Pancreas (tissue), 10 donors: ENCODE data around the gene GATA6. TPM values are rescaled to one million over a fixed set of nuclear protein-coding genes. Genes with fewer than 3 reads are reported as not detected.

Experiments
- ATAC-seq, 4 donors: fragments of 200-7000 bp; cut with Tn5 transposase; one replicate each; pipeline versions ENCODE4 v1.8.0 to v1.9.1; 2020; ENCODE audit warnings: mild to moderate bottlenecking in 4 of 4, moderate library complexity in 4 of 4
- DNase-seq, 6 donors: peaks; one replicate each; pipeline ENCODE4 v3.0.0-alpha.2; 2020
- FAIRE-seq: peaks from 2 replicates; lab custom pipeline; 2012; peaks lifted over from hg19 to GRCh38; lab: Jason Lieb, UNC
- H3K27ac ChIP-seq, 4 donors: fragments of 200-600 bp; sonication (generic); 1 replicate in 3 of 4; 2 replicates in 1 of 4; pipeline versions ENCODE4 v1.5.0 to v1.8.0; 2020
- H3K27me3 ChIP-seq, 4 donors: fragments of 200-600 bp; one replicate each; pipeline ENCODE4 v1.8.0; 2021
- H3K36me3 ChIP-seq, 3 donors: fragments of 200-600 bp; sonication (generic) in 1 of 3; one replicate each; pipeline versions ENCODE4 v1.5.0 to v1.8.0; 2020 to 2021
- H3K4me1 ChIP-seq, 3 donors: fragments of 200-600 bp; one replicate each; pipeline ENCODE4 v1.8.0; 2021
- H3K4me3 ChIP-seq, 4 donors: fragments of 200-600 bp; sonication (generic) in 2 of 4; one replicate each; pipeline versions ENCODE4 v1.5.0 to v1.8.0; 2020 to 2021
- H3K9me3 ChIP-seq, 4 donors: fragments of 200-600 bp; one replicate each; pipeline ENCODE4 v1.8.0; 2021
- WGBS, 2 donors: extraction: QIAGEN DNeasy Blood & Tissue Kit; methylation state at CpG; one replicate each; pipeline ENCODE4 v1.1.7; 2013; 5-methylcytosine and 5-hydroxymethylcytosine counted together
- intact Hi-C, 3 donors: fragments of 100-400 bp; cut with DNase I; formaldehyde crosslinking; loops; one replicate each; pipeline versions ENCODE4 v1.11.1 to v1.14.2; 2022
- polyA plus RNA-seq, 2 donors: library from polyadenylated mRNA; stranded (reverse); fragments of 200-250 nt; gene quantifications; one replicate each; pipeline ENCODE4 v1.2.3, GENCODE V29; 2013
- total RNA-seq, 6 donors: library from RNA; stranded (reverse); fragmentation: NEBNext Ultra II Directional in 4 of 6; extraction: Animal tissue kit (Norgen Biotek cat#: 25700) in 4 of 6; gene quantifications; one replicate each; pipeline versions ENCODE4 v1.2.1 to v1.2.4, GENCODE V29; 2021 to 2023
- TF ChIP-seq, protein P1 (sequence below), 4 donors: fragments of 200-600 bp; sonication (generic) in 3 of 4; IDR thresholded peaks; one replicate each; pipeline versions ENCODE4 v1.5.0 to v1.8.0; 2021; ENCODE audit warnings: antibody characterized with exemption in 4 of 4
- donor health status: healthy with polysubstance abuse.
- donor health status: DM: no; HTN: no; CAD: no; lungs with moderate emphysema.
- donor health status: DM: no; HTN: no; CAD: no.
- donor health status: control.
- donor health status: control.
- donor health status: Bipolar disorder and iron deficiency.
- donor health status: DM: yes; HTN: yes; CAD: no.
- donor health status: DM: no; HTN: no; CAD: no.
- donor health status: DM: no; HTN: no; CAD: no.
- donor health status: DM: yes; HTN: yes; CAD: no.

Gene GATA6
- total and polyA plus RNA-seq, 8 donors, result 15.4 to 36.4 (median 21.8) TPM

DNA sequence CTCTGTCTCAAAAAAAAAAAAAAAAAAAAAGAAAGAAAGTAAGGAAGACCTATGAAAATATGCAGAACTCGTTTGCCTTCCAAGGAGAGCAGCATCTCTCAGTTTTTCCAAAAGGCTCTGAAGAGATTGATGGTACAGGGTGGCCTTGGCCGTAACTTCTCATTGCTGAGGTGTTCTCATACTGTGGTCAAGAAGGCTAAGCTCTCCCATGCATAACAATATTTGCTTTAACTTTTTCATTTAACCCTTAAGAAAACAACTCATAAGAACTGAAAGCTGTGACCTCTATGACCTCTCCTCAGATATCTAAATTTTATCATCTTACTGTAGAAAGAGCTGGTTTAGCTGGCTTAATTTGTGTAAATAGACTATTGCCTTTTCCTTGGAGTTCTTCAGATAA lies 37.1 kb upstream of the GATA6 start:
- Histone ChIP-seq H3K27me3 (no peaks in the 10 kb centered on the region), H3K27ac (no peak overlapping the region), H3K36me3 (no peaks in the 10 kb centered on the region), H3K4me1 (peaks cover 0 to 5% (median 3%) of the 10 kb centered on the region in 3 donors), H3K4me3 (no peak overlapping the region), H3K9me3 (no peaks in the 10 kb centered on the region)
- 88 to 91% methylated on average over 2 of the region's 2 CpGs for WGBS, 2 donors
- TF ChIP-seq, protein P1, sequence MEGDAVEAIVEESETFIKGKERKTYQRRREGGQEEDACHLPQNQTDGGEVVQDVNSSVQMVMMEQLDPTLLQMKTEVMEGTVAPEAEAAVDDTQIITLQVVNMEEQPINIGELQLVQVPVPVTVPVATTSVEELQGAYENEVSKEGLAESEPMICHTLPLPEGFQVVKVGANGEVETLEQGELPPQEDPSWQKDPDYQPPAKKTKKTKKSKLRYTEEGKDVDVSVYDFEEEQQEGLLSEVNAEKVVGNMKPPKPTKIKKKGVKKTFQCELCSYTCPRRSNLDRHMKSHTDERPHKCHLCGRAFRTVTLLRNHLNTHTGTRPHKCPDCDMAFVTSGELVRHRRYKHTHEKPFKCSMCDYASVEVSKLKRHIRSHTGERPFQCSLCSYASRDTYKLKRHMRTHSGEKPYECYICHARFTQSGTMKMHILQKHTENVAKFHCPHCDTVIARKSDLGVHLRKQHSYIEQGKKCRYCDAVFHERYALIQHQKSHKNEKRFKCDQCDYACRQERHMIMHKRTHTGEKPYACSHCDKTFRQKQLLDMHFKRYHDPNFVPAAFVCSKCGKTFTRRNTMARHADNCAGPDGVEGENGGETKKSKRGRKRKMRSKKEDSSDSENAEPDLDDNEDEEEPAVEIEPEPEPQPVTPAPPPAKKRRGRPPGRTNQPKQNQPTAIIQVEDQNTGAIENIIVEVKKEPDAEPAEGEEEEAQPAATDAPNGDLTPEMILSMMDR (IDR thresholded peaks at IDR 0.05), result no peak
- DNase-seq (no peak), FAIRE-seq (no peak), ATAC-seq (no peak)
- intact Hi-C loops, result no loop called here

DNA sequence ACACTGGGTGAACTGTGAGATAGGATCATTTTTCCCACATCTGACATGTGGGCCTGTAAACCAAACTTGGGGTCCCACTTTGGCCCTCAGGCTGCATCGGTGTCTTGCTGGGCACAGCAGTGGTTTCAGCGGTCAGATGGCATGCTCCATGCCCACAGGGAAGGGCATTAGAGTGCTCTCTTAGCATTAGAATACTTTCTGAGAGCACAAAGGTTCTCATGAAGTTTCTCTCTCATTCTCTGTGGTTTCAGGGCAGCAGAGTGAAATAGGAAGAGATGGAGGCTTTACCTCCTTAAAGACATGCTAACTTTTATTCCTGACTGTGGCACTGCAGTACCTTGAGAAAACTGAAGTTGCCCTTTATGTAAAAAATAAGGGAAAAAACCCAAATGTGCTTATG lies 36.6 kb upstream of the GATA6 start:
- H3K27me3 ChIP-seq, result no peaks in the 10 kb centered on the region
- H3K36me3 ChIP-seq, result no peaks in the 10 kb centered on the region
- ATAC-seq, result no peak
- DNase-seq, result no peak
- intact Hi-C loops, result no loop called here
- TF ChIP-seq, protein P1 (IDR thresholded peaks at IDR 0.05), result no peak
- H3K27ac ChIP-seq, result no peak overlapping the region
- 95 to 100% methylated on average over 2 of the region's 2 CpGs for WGBS, 2 donors
- no peak for FAIRE-seq
- H3K4me1 ChIP-seq, result peaks cover 0 to 5% (median 3%) of the 10 kb centered on the region in 3 donors
- no peaks in the 10 kb centered on the region for H3K9me3 ChIP-seq
- H3K4me3 ChIP-seq, result no peak overlapping the region

DNA sequence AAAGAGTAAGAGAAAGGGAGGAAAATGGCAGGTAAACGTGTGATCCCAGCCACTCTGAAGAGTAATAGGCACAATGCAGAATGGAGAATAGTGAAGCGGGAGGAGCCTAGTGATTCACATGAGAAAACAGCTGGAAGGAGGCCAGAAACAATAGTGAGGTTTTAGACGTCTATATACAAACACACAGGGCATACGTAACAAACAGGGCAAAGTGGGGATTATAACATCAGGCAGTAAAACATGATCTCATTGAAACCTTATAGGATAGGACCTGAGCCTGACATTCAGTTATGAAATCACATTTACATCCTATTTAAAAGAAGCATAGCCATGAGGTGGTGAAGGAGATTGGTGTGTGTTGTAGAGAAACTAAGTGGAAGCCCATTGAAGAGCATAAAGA lies 33.0 kb upstream of the GATA6 start:
- intact Hi-C loops, result no loop called here
- H3K36me3 ChIP-seq, result no peaks in the 10 kb centered on the region
- no peak overlapping the region for H3K4me3 ChIP-seq
- no peaks in the 10 kb centered on the region for H3K4me1 ChIP-seq
- H3K9me3 ChIP-seq, result no peaks in the 10 kb centered on the region
- WGBS, 2 donors, result 64 to 65% methylated on average over 4 of the region's 4 CpGs
- TF ChIP-seq, protein P1 (IDR thresholded peaks at IDR 0.05), result no peak
- DNase-seq (no peak), ATAC-seq (peak in 1 of 4 donors; percentile 39), FAIRE-seq (no peak)
- H3K27me3 ChIP-seq, result no peaks in the 10 kb centered on the region
- no peak overlapping the region for H3K27ac ChIP-seq

DNA sequence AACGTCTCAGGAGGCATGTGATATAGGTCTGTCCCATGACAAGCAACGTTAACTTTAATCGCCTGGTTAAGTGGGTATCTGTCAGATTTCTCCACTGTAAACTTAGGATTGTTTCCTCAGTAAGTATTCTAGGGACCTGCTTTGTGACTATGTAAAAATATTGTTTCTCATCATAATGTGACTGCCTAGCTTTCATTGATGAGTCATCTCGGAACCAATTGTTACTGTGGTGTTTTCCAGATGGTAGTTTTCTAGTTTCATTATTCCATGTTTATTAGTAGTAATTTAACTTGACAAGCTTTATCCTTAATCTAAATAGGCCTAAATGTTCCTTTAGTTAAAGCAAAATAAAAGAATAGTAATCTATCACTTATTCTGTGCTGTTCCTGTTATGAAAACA lies 28.2 kb upstream of the GATA6 start:
- DNase-seq (no peak), ATAC-seq (no peak), FAIRE-seq (no peak)
- Histone ChIP-seq H3K27me3 (no peaks in the 10 kb centered on the region), H3K4me3 (no peak overlapping the region), H3K27ac (no peak overlapping the region), H3K36me3 (no peaks in the 10 kb centered on the region), H3K4me1 (peaks cover 0 to 8% (median 2%) of the 10 kb centered on the region in 3 donors), H3K9me3 (no peaks in the 10 kb centered on the region)
- 85 to 88% methylated on average over 4 of the region's 4 CpGs for WGBS, 2 donors
- intact Hi-C loops, result no loop called here
- TF ChIP-seq, protein P1 (IDR thresholded peaks at IDR 0.05), result no peak

DNA sequence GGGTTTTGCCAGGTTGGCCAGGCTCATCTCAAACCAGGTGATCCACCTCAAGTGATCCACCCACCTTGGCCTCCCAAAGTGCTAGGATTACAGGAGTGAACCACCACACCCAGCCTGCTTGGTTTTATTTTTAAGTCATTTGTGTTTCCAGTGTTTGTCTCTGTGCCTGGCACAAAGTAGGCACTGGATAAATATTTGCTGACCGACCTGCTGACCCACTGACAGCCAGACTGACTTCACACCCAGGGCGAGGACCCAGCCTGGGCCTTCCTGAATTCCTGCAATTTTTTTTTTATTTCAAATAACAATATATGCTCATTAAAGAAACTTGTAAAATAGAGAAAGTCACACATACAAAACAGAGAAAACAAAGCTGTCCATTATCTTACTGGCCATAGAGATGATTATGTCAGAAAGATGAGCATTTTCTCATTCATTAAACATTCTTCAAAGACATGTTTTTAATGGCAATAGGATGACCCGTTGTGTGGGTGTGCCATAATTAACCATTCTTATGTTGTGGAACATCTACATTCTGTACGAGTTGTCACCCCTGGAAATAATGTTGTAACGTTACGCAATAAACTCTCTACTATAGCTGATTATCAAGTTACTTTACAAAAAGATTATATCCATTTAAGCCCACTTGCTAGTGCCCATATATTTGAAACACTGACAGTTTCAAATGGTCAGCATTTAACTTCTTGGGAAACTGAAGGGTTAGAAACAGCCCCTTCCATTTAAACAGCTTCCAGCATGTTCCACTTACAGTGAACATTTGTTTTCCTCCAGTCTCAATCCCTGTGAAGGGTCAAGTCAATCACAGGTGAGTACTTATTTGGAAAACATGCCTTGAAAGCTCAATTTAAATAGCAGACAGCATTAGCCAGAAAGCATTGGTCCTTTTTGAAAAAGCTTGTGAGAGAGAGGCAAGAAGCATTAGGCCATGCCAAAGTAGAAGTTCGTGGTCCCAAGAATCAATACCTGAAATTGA lies 25.7 kb upstream of the GATA6 start:
- ATAC-seq, result peak; percentile 60 to 95 (median 82)
- TF ChIP-seq, protein P1 (IDR thresholded peaks at IDR 0.05), result no peak
- DNase-seq, result peak in 1 of 6 donors; percentile 47
- H3K9me3 ChIP-seq, result no peaks in the 10 kb centered on the region
- H3K36me3 ChIP-seq, result no peaks in the 10 kb centered on the region
- no peak overlapping the region for H3K27ac ChIP-seq
- no peak overlapping the region for H3K4me3 ChIP-seq
- intact Hi-C loops, result no loop called here
- no peaks in the 10 kb centered on the region for H3K27me3 ChIP-seq
- 56 to 63% methylated on average over 7 of the region's 7 CpGs for whole genome bisulfite sequencing, 2 donors
- FAIRE-seq, result no peak
- peaks cover 0 to 8% (median 2%) of the 10 kb centered on the region in 3 donors for H3K4me1 ChIP-seq
